Measurements from ENCODE around the gene KPNA2.

KPNA2 gene

DNA sequence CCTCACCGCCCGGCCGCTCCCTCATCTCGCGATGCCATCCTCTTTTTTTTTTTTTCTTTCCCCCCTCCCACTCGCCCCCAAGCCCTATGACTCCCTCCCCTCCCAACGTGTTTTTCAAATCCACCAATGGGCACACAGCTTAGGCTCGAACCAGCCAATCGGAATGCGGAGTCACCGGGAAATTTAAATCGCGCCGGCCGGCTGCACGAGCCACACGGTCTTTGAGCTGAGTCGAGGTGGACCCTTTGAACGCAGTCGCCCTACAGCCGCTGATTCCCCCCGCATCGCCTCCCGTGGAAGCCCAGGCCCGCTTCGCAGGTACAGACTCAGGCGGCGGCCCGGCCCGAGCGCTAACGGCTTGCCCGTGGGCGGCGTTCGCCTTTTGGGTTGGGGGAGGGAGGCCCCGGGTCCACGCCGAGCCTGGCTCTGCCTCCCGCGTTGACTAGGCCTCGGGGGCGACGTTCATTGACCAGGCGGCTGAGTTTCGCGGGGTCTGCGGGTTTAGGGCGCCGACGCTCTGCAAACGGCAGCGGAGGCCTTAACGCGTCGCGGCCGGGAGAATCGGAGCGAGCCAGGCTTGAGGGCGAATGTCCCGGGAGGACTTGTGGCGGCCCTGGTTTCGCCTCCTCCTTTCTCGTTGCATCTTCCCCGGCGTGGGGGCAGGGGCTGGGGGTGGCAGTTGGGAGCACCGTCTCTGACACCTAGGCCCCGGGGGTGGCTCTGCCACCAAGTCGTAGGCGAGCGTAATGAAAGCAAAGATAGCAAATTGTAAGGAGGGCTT lies at the start of gene KPNA2:
KPNA2 (plus strand) TSS at position 213 of the 781 bp plus-strand sequence. CDS start 1,398 bp downstream, outside the sequence.
- TF ChIP-seq, protein P1, sequence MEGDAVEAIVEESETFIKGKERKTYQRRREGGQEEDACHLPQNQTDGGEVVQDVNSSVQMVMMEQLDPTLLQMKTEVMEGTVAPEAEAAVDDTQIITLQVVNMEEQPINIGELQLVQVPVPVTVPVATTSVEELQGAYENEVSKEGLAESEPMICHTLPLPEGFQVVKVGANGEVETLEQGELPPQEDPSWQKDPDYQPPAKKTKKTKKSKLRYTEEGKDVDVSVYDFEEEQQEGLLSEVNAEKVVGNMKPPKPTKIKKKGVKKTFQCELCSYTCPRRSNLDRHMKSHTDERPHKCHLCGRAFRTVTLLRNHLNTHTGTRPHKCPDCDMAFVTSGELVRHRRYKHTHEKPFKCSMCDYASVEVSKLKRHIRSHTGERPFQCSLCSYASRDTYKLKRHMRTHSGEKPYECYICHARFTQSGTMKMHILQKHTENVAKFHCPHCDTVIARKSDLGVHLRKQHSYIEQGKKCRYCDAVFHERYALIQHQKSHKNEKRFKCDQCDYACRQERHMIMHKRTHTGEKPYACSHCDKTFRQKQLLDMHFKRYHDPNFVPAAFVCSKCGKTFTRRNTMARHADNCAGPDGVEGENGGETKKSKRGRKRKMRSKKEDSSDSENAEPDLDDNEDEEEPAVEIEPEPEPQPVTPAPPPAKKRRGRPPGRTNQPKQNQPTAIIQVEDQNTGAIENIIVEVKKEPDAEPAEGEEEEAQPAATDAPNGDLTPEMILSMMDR (IDR thresholded peaks at IDR 0.05; ENCODE audit: extremely low read depth, missing control alignments), result no peak
- DNase-seq (ENCODE audit: low spot score), result peak; percentile 98

DNA sequence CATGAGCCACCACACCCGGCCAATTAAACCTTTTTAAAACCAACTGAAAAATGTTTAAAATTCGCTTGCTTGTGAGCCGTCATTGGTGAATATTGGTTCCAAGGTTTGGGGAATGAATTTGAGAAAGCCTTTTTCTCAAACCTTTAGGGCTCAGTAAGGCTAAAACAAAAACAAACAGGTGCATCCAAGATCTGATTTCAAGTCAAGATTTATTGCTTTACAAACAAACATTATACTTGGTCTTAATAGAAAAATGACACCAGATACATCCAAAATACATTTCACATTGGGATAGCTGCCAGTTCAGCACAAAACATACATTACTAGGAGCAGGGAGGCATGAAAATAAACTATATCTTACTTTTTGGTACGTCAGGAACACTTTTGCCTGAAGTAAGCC lies 44.6 kb upstream of the KPNA2 start:
- TF ChIP-seq, protein P1 (IDR thresholded peaks at IDR 0.05; ENCODE audit: extremely low read depth, missing control alignments), result no peak
- DNase-seq (ENCODE audit: low spot score), result no peak

GRCh38 chr17:67992548-67993152 lies 42.9 kb upstream of the KPNA2 start:
- TF ChIP-seq, protein P1 (IDR thresholded peaks at IDR 0.05; ENCODE audit: extremely low read depth, missing control alignments), result no peak
- peak; percentile 36 for DNase-seq (ENCODE audit: low spot score)

DNA sequence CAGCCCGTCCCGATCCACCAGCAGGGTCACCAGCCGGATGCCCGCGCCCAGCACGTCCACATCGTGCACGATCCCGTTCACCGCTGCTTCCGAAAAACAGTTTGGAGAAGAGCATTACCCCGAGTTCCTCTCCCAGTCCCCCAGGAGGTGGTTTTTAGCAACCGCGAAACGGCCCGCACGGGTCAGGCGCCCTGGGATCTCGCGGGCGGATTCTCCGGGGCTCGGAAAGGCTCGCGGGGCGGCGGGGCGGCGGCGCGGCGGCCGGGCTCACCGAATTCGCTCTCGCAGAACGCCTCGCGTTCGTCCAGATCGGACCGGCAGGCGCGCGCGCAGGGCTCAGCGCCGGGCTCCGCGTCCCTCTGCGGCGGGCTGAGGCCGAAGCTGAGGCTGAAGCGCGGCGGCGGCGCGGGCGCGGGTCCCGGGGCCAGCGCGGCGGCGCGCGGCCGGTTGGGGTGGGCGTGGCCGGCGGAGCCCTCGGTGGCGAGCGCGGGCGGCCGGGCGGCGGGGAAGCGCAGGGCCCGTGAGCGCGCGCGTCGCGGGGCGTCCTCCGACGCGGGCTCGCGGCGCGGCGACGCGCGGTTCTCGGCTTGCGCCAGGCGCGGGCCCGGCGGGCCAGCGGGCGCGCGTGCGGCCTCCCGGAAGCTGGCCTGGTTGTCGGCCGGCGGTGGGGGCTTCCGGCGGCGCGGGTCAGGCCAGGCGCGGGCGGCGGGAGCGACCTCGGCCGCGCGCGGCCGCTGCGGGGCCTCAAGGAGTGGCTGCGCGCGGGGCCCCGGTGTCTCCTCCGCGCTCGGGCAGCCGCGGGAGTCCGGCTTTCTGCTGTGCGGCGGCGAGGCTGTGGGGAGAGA lies 42.2 kb upstream of the KPNA2 start:
- TF ChIP-seq, protein P1 (IDR thresholded peaks at IDR 0.05; ENCODE audit: extremely low read depth, missing control alignments), result no peak
- peak; percentile 95 for DNase-seq (ENCODE audit: low spot score)

DNA sequence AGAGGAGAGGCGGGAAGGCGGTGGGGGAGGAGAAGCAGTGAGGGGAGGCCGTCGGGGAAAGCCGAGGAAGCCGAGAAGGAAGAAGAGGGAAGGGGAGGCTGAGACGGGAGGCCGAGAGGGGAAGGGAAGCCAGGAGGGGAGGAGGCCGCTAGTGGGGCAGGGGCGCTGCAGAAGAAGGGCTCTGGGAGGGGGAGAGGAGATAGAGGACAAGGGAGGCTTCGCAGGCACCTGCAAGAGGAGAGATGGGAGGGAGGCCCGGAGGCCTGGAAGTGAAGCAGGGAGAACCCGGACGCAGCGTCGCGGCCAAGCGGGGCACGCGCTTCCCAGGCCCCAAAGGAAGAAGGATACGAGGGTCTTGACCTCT lies 41.6 kb upstream of the KPNA2 start:
- peak; percentile 54 for DNase-seq (ENCODE audit: low spot score)
- TF ChIP-seq, protein P1 (IDR thresholded peaks at IDR 0.05; ENCODE audit: extremely low read depth, missing control alignments), result no peak

DNA sequence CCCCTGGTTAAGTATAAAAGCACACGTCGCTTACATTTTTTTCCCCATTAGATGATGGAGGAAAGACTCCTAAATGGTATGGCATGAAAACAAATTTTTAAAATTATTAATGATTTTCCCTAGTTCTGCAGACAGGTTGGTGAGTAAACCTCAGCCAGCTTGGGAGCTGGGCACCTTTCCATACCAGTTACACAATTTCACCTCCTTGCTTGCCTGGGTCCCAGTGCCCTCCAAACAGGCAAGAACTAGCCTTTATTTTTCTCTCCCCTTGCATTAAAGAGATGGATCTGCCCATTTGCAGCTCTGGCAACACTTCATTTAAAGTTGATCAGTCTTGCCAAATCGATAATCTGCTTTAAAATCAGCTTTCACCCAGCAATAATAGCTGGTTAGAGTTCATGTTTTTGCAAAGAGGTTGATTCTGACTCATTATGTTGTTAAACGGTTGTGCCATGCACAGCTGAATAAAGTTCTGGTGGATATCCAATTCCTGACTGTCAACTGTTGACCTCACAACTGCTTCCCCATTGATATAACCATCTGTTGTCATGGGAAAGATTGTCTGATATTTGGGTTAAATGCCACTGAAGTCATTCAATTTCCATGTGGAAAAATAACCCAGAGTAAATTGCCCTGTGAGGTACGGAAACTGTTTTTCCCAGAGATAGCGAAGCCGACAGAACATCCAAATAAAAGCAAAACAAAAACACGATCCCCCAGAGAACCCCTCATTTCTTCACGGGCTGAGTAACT lies 40.5 kb upstream of the KPNA2 start:
- TF ChIP-seq, protein P1 (IDR thresholded peaks at IDR 0.05; ENCODE audit: extremely low read depth, missing control alignments), result no peak
- DNase-seq (ENCODE audit: low spot score), result peak; percentile 35

All from GM20000 (cell line).